ENCODE measurements around the gene LRIT3. TPM values are rescaled to one million over a fixed set of nuclear protein-coding genes. Genes with fewer than 3 reads are reported as not detected.

The LRIT3 gene
- total and polyA plus RNA-seq, 7 experiments from 2014 or later = 0.15 to 0.41 (median 0.27) TPM; not detected in 1

DNA sequence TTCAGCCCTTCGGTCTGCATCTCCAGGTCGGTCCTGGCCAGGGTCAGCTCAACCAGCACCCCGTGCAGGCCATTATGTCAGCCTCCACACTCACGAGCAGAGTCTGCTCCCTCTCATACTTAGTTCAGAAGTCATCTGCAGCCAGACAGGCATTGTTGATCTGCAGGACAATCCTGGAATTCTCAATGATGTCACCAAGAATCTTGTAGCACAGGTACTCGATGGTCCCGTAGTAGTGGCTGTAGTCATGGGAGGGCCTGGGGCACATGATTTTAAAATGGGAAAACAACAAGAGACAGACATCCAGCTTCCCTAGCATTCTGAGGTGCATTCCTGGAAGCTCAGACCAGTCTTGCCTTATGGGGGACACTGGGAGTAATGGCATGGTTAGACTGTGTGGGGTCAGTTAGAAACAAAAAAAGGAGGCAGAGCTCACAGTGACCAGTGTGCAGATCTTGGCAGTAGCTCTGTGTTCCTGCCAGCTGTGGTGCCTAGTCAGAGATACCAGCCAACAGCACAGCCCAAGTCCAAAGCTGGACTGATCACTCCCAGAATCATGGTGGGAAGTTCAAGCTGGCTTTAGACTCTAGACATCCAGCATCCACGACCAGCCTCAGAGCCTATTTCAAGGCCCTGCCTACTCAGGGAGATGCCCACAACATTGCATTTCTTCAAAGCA lies 31.9 kb downstream of the LRIT3 start:
- no peak overlapping the region for H3K4me3 ChIP-seq (ENCODE audit: low read length)
- no peaks in the 10 kb centered on the region for H3K9me3 ChIP-seq (ENCODE audit: control insufficient read depth in 2 of 3, low read length in 3 of 3)
- Mint-ChIP-seq H3K4me1 (no peaks in the 10 kb centered on the region), H3K27me3 (peaks cover 5 to 20% (median 13%) of the 10 kb centered on the region in 5 donors), H3K9me3 (no peaks in the 10 kb centered on the region), H3K4me3 (no peak overlapping the region), H3K36me3 (no peaks in the 10 kb centered on the region), H3K27ac (no peak overlapping the region)
- ChIA-PET POLR2A (no interaction called here), CTCF (no interaction called here)
- H3K27me3 ChIP-seq (ENCODE audit: control insufficient read depth in 2 of 2, insufficient read depth in 2 of 2, low read length in 2 of 2) = no peaks in the 10 kb centered on the region
- H3K36me3 ChIP-seq (ENCODE audit: control insufficient read depth in 2 of 3, insufficient read depth in 3 of 3, low read length in 3 of 3) = no peaks in the 10 kb centered on the region
- ATAC-seq (no peak), DNase-seq (no peak)
- no peak overlapping the region for H3K27ac ChIP-seq (ENCODE audit: low read depth, low read length)
- intact Hi-C loops (cut with micrococcal nuclease) = no loop called here
- no peaks in the 10 kb centered on the region for H3K4me1 ChIP-seq (ENCODE audit: control insufficient read depth in 2 of 2, insufficient read depth in 2 of 2, low read length in 2 of 2)

- no peaks in the 10 kb centered on the region for H3K36me3 ChIP-seq (ENCODE audit: control insufficient read depth in 2 of 3, insufficient read depth in 3 of 3, low read length in 3 of 3)
- CTCF ChIA-PET = no interaction called here
- no peak overlapping the region for H3K27ac ChIP-seq (ENCODE audit: low read depth, low read length)
- H3K27me3 ChIP-seq (ENCODE audit: control insufficient read depth in 2 of 2, insufficient read depth in 2 of 2, low read length in 2 of 2) = no peaks in the 10 kb centered on the region
- no peaks in the 10 kb centered on the region for H3K4me1 Mint-ChIP-seq
- H3K4me3 Mint-ChIP-seq = no peak overlapping the region
- no peak for ATAC-seq
- no peak for DNase-seq
- no peaks in the 10 kb centered on the region for H3K36me3 Mint-ChIP-seq
- H3K27ac Mint-ChIP-seq = no peak overlapping the region
- H3K4me1 ChIP-seq (ENCODE audit: control insufficient read depth in 2 of 2, insufficient read depth in 2 of 2, low read length in 2 of 2) = no peaks in the 10 kb centered on the region
- no peaks in the 10 kb centered on the region for H3K9me3 ChIP-seq (ENCODE audit: control insufficient read depth in 2 of 3, low read length in 3 of 3)
- H3K4me3 ChIP-seq (ENCODE audit: low read length) = no peak overlapping the region
- H3K9me3 Mint-ChIP-seq = no peaks in the 10 kb centered on the region
- intact Hi-C loops (cut with micrococcal nuclease) = no loop called here
- POLR2A ChIA-PET = no interaction called here
- H3K27me3 Mint-ChIP-seq = peaks cover 0 to 9% (median 3%) of the 10 kb centered on the region in 5 donors
Measured at GRCh38 chr4:109886303-109886702, 38.4 kb downstream of the LRIT3 start.

GRCh38 chr4:109887071-109887470 lies 39.2 kb downstream of the LRIT3 start:
- intact Hi-C loops (cut with micrococcal nuclease) = no loop called here
- no peak for ATAC-seq

GRCh38 chr4:109890076-109890475 lies 42.2 kb downstream of the LRIT3 start:
- ChIA-PET POLR2A (no interaction called here), CTCF (no interaction called here)
- Mint-ChIP-seq H3K9me3 (peaks cover 0 to 3% (median 0%) of the 10 kb centered on the region in 11 donors), H3K4me1 (no peaks in the 10 kb centered on the region), H3K36me3 (no peaks in the 10 kb centered on the region), H3K27ac (no peak overlapping the region), H3K4me3 (no peak overlapping the region), H3K27me3 (peaks cover 0 to 5% (median 0%) of the 10 kb centered on the region in 5 donors)
- no peaks in the 10 kb centered on the region for H3K27me3 ChIP-seq (ENCODE audit: control insufficient read depth in 2 of 2, insufficient read depth in 2 of 2, low read length in 2 of 2)
- ATAC-seq (no peak), DNase-seq (no peak)
- H3K27ac ChIP-seq (ENCODE audit: low read depth, low read length) = no peak overlapping the region
- no peaks in the 10 kb centered on the region for H3K4me1 ChIP-seq (ENCODE audit: control insufficient read depth in 2 of 2, insufficient read depth in 2 of 2, low read length in 2 of 2)
- H3K4me3 ChIP-seq (ENCODE audit: low read length) = no peak overlapping the region
- intact Hi-C loops (cut with micrococcal nuclease) = no loop called here
- H3K36me3 ChIP-seq (ENCODE audit: control insufficient read depth in 2 of 3, insufficient read depth in 3 of 3, low read length in 3 of 3) = no peaks in the 10 kb centered on the region
- no peaks in the 10 kb centered on the region for H3K9me3 ChIP-seq (ENCODE audit: control insufficient read depth in 2 of 3, low read length in 3 of 3)

More at GRCh38 chr4:109887071-109887470, 39.2 kb downstream of the LRIT3 start:
- Mint-ChIP-seq H3K4me1 (no peaks in the 10 kb centered on the region), H3K27ac (no peak overlapping the region), H3K27me3 (peaks cover 0 to 5% (median 3%) of the 10 kb centered on the region in 5 donors), H3K4me3 (no peak overlapping the region), H3K36me3 (no peaks in the 10 kb centered on the region), H3K9me3 (no peaks in the 10 kb centered on the region)
- H3K27me3 ChIP-seq (ENCODE audit: control insufficient read depth in 2 of 2, insufficient read depth in 2 of 2, low read length in 2 of 2) = no peaks in the 10 kb centered on the region
- H3K9me3 ChIP-seq (ENCODE audit: control insufficient read depth in 2 of 3, low read length in 3 of 3) = no peaks in the 10 kb centered on the region
- ChIA-PET POLR2A (no interaction called here), CTCF (no interaction called here)
- H3K36me3 ChIP-seq (ENCODE audit: control insufficient read depth in 2 of 3, insufficient read depth in 3 of 3, low read length in 3 of 3) = no peaks in the 10 kb centered on the region
- H3K4me3 ChIP-seq (ENCODE audit: low read length) = no peak overlapping the region
- H3K4me1 ChIP-seq (ENCODE audit: control insufficient read depth in 2 of 2, insufficient read depth in 2 of 2, low read length in 2 of 2) = no peaks in the 10 kb centered on the region
- no peak for DNase-seq
- no peak overlapping the region for H3K27ac ChIP-seq (ENCODE audit: low read depth, low read length)

DNA sequence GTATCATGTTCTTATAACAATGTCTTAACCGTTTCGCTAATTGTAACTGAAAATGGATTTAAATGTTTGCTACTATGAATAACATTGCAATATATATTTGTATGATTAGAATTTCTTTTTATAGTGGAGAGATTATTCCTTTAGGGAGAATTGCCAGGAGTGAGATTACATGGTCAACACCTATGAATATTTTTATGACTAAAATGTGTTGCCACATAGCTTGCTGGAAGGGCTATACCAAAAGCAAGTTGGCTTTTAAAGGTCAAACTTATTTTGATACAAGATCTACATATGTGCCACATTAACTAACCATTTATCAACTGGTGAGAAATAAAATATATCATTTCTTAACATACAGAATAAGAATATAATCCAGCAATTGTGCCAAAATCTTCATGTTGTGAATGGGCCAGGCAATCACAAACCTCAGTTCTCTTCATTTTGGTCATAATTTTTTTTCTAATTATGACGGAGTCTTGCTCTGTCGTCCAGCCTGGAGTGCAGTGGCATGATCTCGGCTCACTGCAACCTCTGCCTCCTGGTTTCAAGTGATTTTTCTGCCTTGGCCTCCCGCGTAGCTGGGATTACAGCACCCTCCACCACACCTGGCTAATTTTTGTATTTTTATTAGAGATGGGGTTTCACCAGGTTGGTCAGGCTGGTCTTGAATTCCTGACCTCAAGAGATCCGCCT lies 54.8 kb downstream of the LRIT3 start:
- ATAC-seq = no peak
- Mint-ChIP-seq H3K27ac (no peak overlapping the region), H3K27me3 (peaks cover 10 to 40% (median 33%) of the 10 kb centered on the region in 5 donors), H3K4me1 (no peaks in the 10 kb centered on the region), H3K9me3 (peaks cover 0 to 19% (median 4%) of the 10 kb centered on the region in 11 donors), H3K4me3 (no peak overlapping the region), H3K36me3 (peaks cover 0 to 5% (median 0%) of the 10 kb centered on the region in 5 donors)
- Histone ChIP-seq H3K4me1 (ENCODE audit: control insufficient read depth in 2 of 2, insufficient read depth in 2 of 2, low read length in 2 of 2) (no peaks in the 10 kb centered on the region), H3K27ac (ENCODE audit: low read depth, low read length) (no peak overlapping the region), H3K9me3 (ENCODE audit: control insufficient read depth in 2 of 3, low read length in 3 of 3) (no peaks in the 10 kb centered on the region), H3K4me3 (ENCODE audit: low read length) (no peak overlapping the region), H3K27me3 (ENCODE audit: control insufficient read depth in 2 of 2, insufficient read depth in 2 of 2, low read length in 2 of 2) (no peaks in the 10 kb centered on the region), H3K36me3 (ENCODE audit: control insufficient read depth in 2 of 3, insufficient read depth in 3 of 3, low read length in 3 of 3) (no peaks in the 10 kb centered on the region)
- CTCF ChIA-PET = no interaction called here
- no peak for DNase-seq
- intact Hi-C loops (cut with micrococcal nuclease) = no loop called here
- POLR2A ChIA-PET = no interaction called here

DNA sequence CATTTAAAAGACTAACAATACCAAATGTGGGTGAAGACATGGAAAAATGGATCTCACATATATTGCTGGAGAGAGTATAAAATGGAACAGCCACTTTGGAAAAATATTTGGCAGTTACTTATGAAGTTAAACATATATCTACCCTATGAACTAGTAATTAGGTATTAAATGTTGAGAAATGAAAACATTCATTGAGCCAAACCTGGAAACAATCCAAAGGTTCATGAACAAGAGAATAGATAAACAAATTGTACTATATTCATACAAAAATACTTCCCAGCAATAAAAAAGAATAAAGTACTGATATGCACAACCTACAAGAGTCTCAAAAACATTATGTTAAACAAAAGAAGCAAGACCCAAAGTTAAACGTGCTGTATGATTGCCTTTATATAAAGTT lies 60.8 kb downstream of the LRIT3 start:
- Mint-ChIP-seq H3K4me3 (no peak overlapping the region), H3K9me3 (peaks cover 0 to 15% (median 4%) of the 10 kb centered on the region in 11 donors), H3K27ac (no peak overlapping the region), H3K36me3 (no peaks in the 10 kb centered on the region), H3K4me1 (no peaks in the 10 kb centered on the region), H3K27me3 (peaks cover 31 to 49% (median 43%) of the 10 kb centered on the region in 5 donors)
- Histone ChIP-seq H3K27me3 (ENCODE audit: control insufficient read depth in 2 of 2, insufficient read depth in 2 of 2, low read length in 2 of 2) (peaks cover 0 to 4% of the 10 kb centered on the region in 2 donors), H3K4me3 (ENCODE audit: low read length) (no peak overlapping the region), H3K9me3 (ENCODE audit: control insufficient read depth in 2 of 3, low read length in 3 of 3) (no peaks in the 10 kb centered on the region), H3K4me1 (ENCODE audit: control insufficient read depth in 2 of 2, insufficient read depth in 2 of 2, low read length in 2 of 2) (no peaks in the 10 kb centered on the region), H3K36me3 (ENCODE audit: control insufficient read depth in 2 of 3, insufficient read depth in 3 of 3, low read length in 3 of 3) (no peaks in the 10 kb centered on the region), H3K27ac (ENCODE audit: low read depth, low read length) (no peak overlapping the region)
- ChIA-PET CTCF (no interaction called here), POLR2A (no interaction called here)
- intact Hi-C loops (cut with micrococcal nuclease) = no loop called here
- ATAC-seq (no peak), DNase-seq (no peak)

DNA sequence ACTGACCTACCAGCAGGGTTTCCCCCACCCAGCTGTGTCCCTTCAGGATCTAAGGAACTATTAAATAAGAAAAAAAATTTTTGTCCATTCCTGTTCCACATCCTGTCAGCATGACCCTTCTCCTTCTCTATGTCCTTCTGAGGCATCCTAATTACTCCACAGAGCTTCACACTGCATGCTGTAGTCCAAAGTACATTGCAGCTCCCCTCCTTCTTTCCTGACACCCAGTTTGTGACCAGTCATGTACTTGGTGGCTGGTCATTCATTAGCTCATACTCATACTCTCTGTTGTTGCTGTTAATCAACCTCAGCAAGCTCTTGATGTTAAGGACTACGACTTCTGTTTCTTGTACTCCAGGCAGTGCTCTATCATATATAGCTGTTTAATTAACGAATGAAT lies 62.3 kb downstream of the LRIT3 start:
- H3K4me1 Mint-ChIP-seq = no peaks in the 10 kb centered on the region
- Histone ChIP-seq H3K27me3 (ENCODE audit: control insufficient read depth in 2 of 2, insufficient read depth in 2 of 2, low read length in 2 of 2) (peaks cover 0 to 4% of the 10 kb centered on the region in 2 donors), H3K4me1 (ENCODE audit: control insufficient read depth in 2 of 2, insufficient read depth in 2 of 2, low read length in 2 of 2) (no peaks in the 10 kb centered on the region), H3K9me3 (ENCODE audit: control insufficient read depth in 2 of 3, low read length in 3 of 3) (no peaks in the 10 kb centered on the region), H3K27ac (ENCODE audit: low read depth, low read length) (no peak overlapping the region), H3K4me3 (ENCODE audit: low read length) (no peak overlapping the region), H3K36me3 (ENCODE audit: control insufficient read depth in 2 of 3, insufficient read depth in 3 of 3, low read length in 3 of 3) (no peaks in the 10 kb centered on the region)
- ChIA-PET CTCF (no interaction called here), POLR2A (no interaction called here)
- H3K4me3 Mint-ChIP-seq = no peak overlapping the region
- ATAC-seq = no peak
- intact Hi-C loops (cut with micrococcal nuclease) = no loop called here
- DNase-seq = no peak
- no peaks in the 10 kb centered on the region for H3K36me3 Mint-ChIP-seq
- no peak overlapping the region for H3K27ac Mint-ChIP-seq
- H3K27me3 Mint-ChIP-seq = peaks cover 34 to 49% (median 40%) of the 10 kb centered on the region in 5 donors
- peaks cover 0 to 15% (median 4%) of the 10 kb centered on the region in 11 donors for H3K9me3 Mint-ChIP-seq
